ENCODE measurements around the gene UBAC2.
A peak's percentile ranks its signal among the peaks of the same experiment; 100 is the strongest.

UBAC2 gene

GRCh38 chr13:99311137-99311536 lies 110.5 kb downstream of the UBAC2 start:
- no peak for DNase-seq (ENCODE audit: low read depth, low spot score)
- TF ChIP-seq, protein P1, sequence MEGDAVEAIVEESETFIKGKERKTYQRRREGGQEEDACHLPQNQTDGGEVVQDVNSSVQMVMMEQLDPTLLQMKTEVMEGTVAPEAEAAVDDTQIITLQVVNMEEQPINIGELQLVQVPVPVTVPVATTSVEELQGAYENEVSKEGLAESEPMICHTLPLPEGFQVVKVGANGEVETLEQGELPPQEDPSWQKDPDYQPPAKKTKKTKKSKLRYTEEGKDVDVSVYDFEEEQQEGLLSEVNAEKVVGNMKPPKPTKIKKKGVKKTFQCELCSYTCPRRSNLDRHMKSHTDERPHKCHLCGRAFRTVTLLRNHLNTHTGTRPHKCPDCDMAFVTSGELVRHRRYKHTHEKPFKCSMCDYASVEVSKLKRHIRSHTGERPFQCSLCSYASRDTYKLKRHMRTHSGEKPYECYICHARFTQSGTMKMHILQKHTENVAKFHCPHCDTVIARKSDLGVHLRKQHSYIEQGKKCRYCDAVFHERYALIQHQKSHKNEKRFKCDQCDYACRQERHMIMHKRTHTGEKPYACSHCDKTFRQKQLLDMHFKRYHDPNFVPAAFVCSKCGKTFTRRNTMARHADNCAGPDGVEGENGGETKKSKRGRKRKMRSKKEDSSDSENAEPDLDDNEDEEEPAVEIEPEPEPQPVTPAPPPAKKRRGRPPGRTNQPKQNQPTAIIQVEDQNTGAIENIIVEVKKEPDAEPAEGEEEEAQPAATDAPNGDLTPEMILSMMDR (IDR thresholded peaks at IDR 0.05; ENCODE audit: insufficient read depth, low read length, missing control alignments), result no peak
- ChIA-PET POLR2A (no interaction called here), CTCF (interaction anchor here (0.6 to 2.4 kb wide), 2 partner anchors 45 to 126 kb away, joined by 3 to 11 read pairs; no protein-coding TSS in a partner anchor)
- no peak overlapping the region for H3K4me3 ChIP-seq (ENCODE audit: low read depth, low read length)

GRCh38 chr13:99311748-99312492 lies 111.3 kb downstream of the UBAC2 start:
- H3K4me3 ChIP-seq (ENCODE audit: low read depth, low read length), result no peak overlapping the region
- TF ChIP-seq, protein P1 (IDR thresholded peaks at IDR 0.05; ENCODE audit: insufficient read depth, low read length, missing control alignments), result no peak
- no peak for DNase-seq (ENCODE audit: low read depth, low spot score)
- ChIA-PET CTCF (interaction anchor here (0.5 to 2.4 kb wide), 4 partner anchors 28 to 135 kb away, joined by 3 to 11 read pairs (median 4); no protein-coding TSS in a partner anchor), POLR2A (interaction anchor here (1.4 kb wide), 1 partner anchor 10 kb away, joined by 3 read pairs; no protein-coding TSS in a partner anchor)

- TF ChIP-seq, protein P1 (IDR thresholded peaks at IDR 0.05; ENCODE audit: insufficient read depth, low read length, missing control alignments), result no peak
- CTCF ChIA-PET, result interaction anchor here (0.5 to 2.4 kb wide), 4 partner anchors 27 to 136 kb away, joined by 3 to 11 read pairs (median 4); no protein-coding TSS in a partner anchor
- peak; percentile 31 for DNase-seq (ENCODE audit: low read depth, low spot score)
- POLR2A ChIA-PET, result interaction anchor here (1.4 kb wide), 1 partner anchor 9 kb away, joined by 3 read pairs; no protein-coding TSS in a partner anchor
- no peak overlapping the region for H3K4me3 ChIP-seq (ENCODE audit: low read depth, low read length)
Measured at GRCh38 chr13:99312493-99312883, 111.8 kb downstream of the UBAC2 start.

DNA sequence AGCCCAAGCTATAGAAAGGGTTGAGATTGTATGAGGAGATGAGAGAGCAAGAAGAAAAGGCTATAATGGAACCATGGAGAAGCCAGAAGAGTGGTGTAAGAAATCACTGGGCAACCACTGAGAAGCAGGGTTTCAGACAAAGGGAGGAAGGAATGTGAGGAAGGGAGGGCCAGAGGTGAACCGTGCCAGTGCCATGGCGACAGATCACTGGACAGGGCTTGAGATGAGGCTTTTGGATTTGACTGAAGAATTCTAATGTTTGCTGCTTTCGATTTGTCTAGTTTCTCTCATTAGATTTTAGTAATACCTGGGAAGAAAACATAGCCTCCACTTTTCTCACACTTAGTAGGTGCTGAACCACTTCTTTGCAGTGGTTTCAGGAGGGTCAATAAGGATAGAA lies 112.8 kb downstream of the UBAC2 start:
- ChIA-PET CTCF (interaction anchor here (1.4 kb wide), 1 partner anchor 137 kb away, joined by 4 read pairs; no protein-coding TSS in a partner anchor), POLR2A (no interaction called here)
- no peak overlapping the region for H3K4me3 ChIP-seq (ENCODE audit: low read depth, low read length)
- TF ChIP-seq, protein P1 (IDR thresholded peaks at IDR 0.05; ENCODE audit: insufficient read depth, low read length, missing control alignments), result no peak
- no peak for DNase-seq (ENCODE audit: low read depth, low spot score)

- ChIA-PET POLR2A (no interaction called here), CTCF (interaction anchor here (0.7 to 1.0 kb wide), 2 partner anchors 45 to 48 kb away, joined by 3 read pairs; no protein-coding TSS in a partner anchor)
- no peak for DNase-seq (ENCODE audit: low read depth, low spot score)
- TF ChIP-seq, protein P1 (IDR thresholded peaks at IDR 0.05; ENCODE audit: insufficient read depth, low read length, missing control alignments), result no peak
- no peak overlapping the region for H3K4me3 ChIP-seq (ENCODE audit: low read depth, low read length)
Measured at GRCh38 chr13:99313941-99314340, 113.3 kb downstream of the UBAC2 start.

DNA sequence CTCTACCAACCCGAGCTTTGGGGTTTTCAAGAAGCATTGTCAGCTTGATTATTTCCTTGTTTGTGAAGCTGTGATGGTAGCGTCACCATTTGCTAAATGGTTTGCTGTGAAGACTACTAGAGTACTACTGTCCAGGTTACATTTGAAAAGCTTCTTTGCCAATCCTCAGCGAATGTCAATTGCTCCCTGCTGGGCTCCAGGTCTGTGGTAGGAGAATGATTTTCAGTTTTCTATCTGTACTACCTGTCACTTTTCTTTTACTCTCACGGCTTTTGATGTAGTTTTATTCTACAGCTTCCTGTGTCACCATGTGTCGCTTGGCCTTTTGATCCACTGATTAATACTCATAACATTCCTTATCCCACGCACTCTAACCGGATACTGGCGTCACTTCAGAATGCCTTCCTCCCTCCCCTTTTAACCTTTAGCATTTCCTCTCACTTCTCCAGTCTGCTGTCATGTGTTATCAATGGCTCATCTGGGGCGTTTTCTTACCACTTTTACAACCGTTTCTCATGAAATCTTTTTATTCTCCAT lies 114.1 kb downstream of the UBAC2 start:
- POLR2A ChIA-PET, result no interaction called here
- TF ChIP-seq, protein P1 (IDR thresholded peaks at IDR 0.05; ENCODE audit: insufficient read depth, low read length, missing control alignments), result no peak
- CTCF ChIA-PET, result interaction anchor here (0.7 to 1.2 kb wide), 3 partner anchors 46 to 49 kb away, joined by 3 read pairs; no protein-coding TSS in a partner anchor

More for the DNA sequence above, 114.1 kb downstream of the UBAC2 start:
- DNase-seq (ENCODE audit: low read depth, low spot score), result no peak
- H3K4me3 ChIP-seq (ENCODE audit: low read depth, low read length), result no peak overlapping the region

Data from AG04449 (cell line).